Measurements from ENCODE around the gene ABHD17C. TPM values are rescaled to one million over a fixed set of nuclear protein-coding genes. Genes with fewer than 3 reads are reported as not detected.

Gene ABHD17C
- total RNA-seq, 3 donors from 2014 or later = 1.3 to 5.2 (median 5.1) TPM

GRCh38 chr15:80787316-80787715, 92.2 kb downstream of the ABHD17C start:
- no peaks in the 10 kb centered on the region for H3K9me3 ChIP-seq
- DNase-seq (ENCODE audit: low spot score in 2 of 2) = no peak
- no peaks in the 10 kb centered on the region for H3K27me3 ChIP-seq
- TF ChIP-seq POLR2A (IDR thresholded peaks at IDR 0.05) (no peak), POLR2AphosphoS5 (IDR thresholded peaks at IDR 0.05) (no peak), CTCF (IDR thresholded peaks at IDR 0.05) (no peak)
- no peaks in the 10 kb centered on the region for H3K36me3 ChIP-seq
- intact Hi-C loops (cut with DNase I; ENCODE audit: low total_unique reads) = no loop called here
- no peak overlapping the region for H3K27ac ChIP-seq
- no peaks in the 10 kb centered on the region for H3K4me1 ChIP-seq
- no peak overlapping the region for H3K4me3 ChIP-seq

GRCh38 chr15:80788536-80788935, 93.4 kb downstream of the ABHD17C start:
- intact Hi-C loops (cut with DNase I; ENCODE audit: low total_unique reads) = no loop called here
- H3K9me3 ChIP-seq = no peaks in the 10 kb centered on the region
- TF ChIP-seq POLR2A (IDR thresholded peaks at IDR 0.05) (no peak), CTCF (IDR thresholded peaks at IDR 0.05) (no peak), POLR2AphosphoS5 (IDR thresholded peaks at IDR 0.05) (no peak)
- H3K27ac ChIP-seq = no peak overlapping the region
- no peaks in the 10 kb centered on the region for H3K36me3 ChIP-seq
- H3K4me1 ChIP-seq = no peaks in the 10 kb centered on the region
- H3K27me3 ChIP-seq = no peaks in the 10 kb centered on the region
- no peak overlapping the region for H3K4me3 ChIP-seq
- DNase-seq (ENCODE audit: low spot score in 2 of 2) = no peak

- TF ChIP-seq POLR2AphosphoS5 (IDR thresholded peaks at IDR 0.05) (no peak), POLR2A (IDR thresholded peaks at IDR 0.05) (no peak), CTCF (IDR thresholded peaks at IDR 0.05) (no peak)
- Histone ChIP-seq H3K27me3 (no peaks in the 10 kb centered on the region), H3K4me1 (no peaks in the 10 kb centered on the region), H3K4me3 (no peak overlapping the region), H3K36me3 (no peaks in the 10 kb centered on the region), H3K27ac (no peak overlapping the region), H3K9me3 (no peaks in the 10 kb centered on the region)
- no peak for DNase-seq (ENCODE audit: low spot score in 2 of 2)
- intact Hi-C loops (cut with DNase I; ENCODE audit: low total_unique reads) = no loop called here
Measured at GRCh38 chr15:80789296-80789695, 94.2 kb downstream of the ABHD17C start.

GRCh38 chr15:80789796-80790195, 94.7 kb downstream of the ABHD17C start:
- Histone ChIP-seq H3K4me3 (no peak overlapping the region), H3K36me3 (no peaks in the 10 kb centered on the region), H3K4me1 (no peaks in the 10 kb centered on the region), H3K9me3 (no peaks in the 10 kb centered on the region), H3K27ac (no peak overlapping the region), H3K27me3 (no peaks in the 10 kb centered on the region)
- DNase-seq (ENCODE audit: low spot score in 2 of 2) = no peak
- no peak for TF ChIP-seq POLR2AphosphoS5 (IDR thresholded peaks at IDR 0.05)
- TF ChIP-seq POLR2A (IDR thresholded peaks at IDR 0.05) = no peak
- TF ChIP-seq CTCF (IDR thresholded peaks at IDR 0.05) = no peak
- intact Hi-C loops (cut with DNase I; ENCODE audit: low total_unique reads) = no loop called here

- intact Hi-C loops (cut with DNase I; ENCODE audit: low total_unique reads) = no loop called here
- Histone ChIP-seq H3K4me1 (no peaks in the 10 kb centered on the region), H3K4me3 (no peak overlapping the region), H3K27ac (no peak overlapping the region), H3K27me3 (no peaks in the 10 kb centered on the region), H3K9me3 (no peaks in the 10 kb centered on the region), H3K36me3 (no peaks in the 10 kb centered on the region)
- no peak for DNase-seq (ENCODE audit: low spot score in 2 of 2)
- TF ChIP-seq CTCF (IDR thresholded peaks at IDR 0.05) = no peak
- no peak for TF ChIP-seq POLR2A (IDR thresholded peaks at IDR 0.05)
- no peak for TF ChIP-seq POLR2AphosphoS5 (IDR thresholded peaks at IDR 0.05)
Measured at GRCh38 chr15:80790236-80790635, 95.1 kb downstream of the ABHD17C start.
